ENCODE data around the gene CAMK2D. TPM values are rescaled to one million over a fixed set of nuclear protein-coding genes. Genes with fewer than 3 reads are reported as not detected.

The CAMK2D gene
- total and polyA plus RNA-seq, 2 experiments from 2014 or later, result 4.9 to 14.6 TPM

DNA sequence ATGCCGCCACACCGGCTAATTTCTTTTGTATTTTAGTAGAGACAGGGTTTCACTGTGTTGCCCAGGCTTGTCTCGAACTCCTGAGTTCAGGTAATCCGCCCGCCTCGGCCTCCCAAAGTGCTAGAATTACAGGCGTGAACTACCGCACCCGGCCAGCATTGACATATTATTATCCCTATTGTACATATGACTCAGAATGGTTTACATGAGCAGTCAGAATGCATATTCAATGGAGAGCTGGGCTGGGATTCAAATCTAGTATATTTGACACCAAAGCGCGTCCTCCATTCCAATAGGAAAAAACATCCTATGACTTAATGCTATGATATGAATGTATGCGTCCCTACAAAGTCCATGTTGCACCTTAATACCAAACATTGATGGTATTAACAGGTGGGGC lies 281.4 kb downstream of the CAMK2D start:
- H3K4me3 ChIP-seq, result no peak overlapping the region
- no peak overlapping the region for H2AFZ ChIP-seq
- no peak overlapping the region for H3K27ac ChIP-seq (ENCODE audit: low read depth)
- H3K4me2 ChIP-seq, result no peak overlapping the region
- H3K36me3 ChIP-seq (ENCODE audit: insufficient read depth), result 0 out of 2 replicates have a peak, but pooled peaks cover 5% of the 10 kb centered on the region
- Mint-ChIP-seq H3K36me3 (ENCODE audit: low read depth) (peaks cover 14% of the 10 kb centered on the region; the same call in 2 of the 3 replicates), H3K9me3 (peaks cover 12% of the 10 kb centered on the region), H3K27ac (no peak overlapping the region), H3K27me3 (ENCODE audit: insufficient read depth, low read depth, poor library complexity) (no peaks in the 10 kb centered on the region), H3K4me1 (peaks cover 13% of the 10 kb centered on the region; the same call in 2 of the 3 replicates), H3K4me3 (no peak overlapping the region)
- ATAC-seq, result no peak
- no peaks in the 10 kb centered on the region for H3K79me2 ChIP-seq (replicated peaks; ENCODE audit: insufficient read depth)
- DNase-seq (ENCODE audit: low spot score), result no peak
- no peaks in the 10 kb centered on the region for H3K9me2 ChIP-seq (ENCODE audit: insufficient read depth)
- peaks cover 5% of the 10 kb centered on the region; the same call in 1 of the 2 replicates for H3K4me1 ChIP-seq (ENCODE audit: insufficient read depth)
- H3K27me3 ChIP-seq (ENCODE audit: insufficient read depth), result no peaks in the 10 kb centered on the region
- H4K20me1 ChIP-seq (replicated peaks; ENCODE audit: insufficient read depth), result no peaks in the 10 kb centered on the region
- H3F3A ChIP-seq (replicated peaks; ENCODE audit: low read depth), result no peaks in the 10 kb centered on the region
- TF ChIP-seq, protein P1, sequence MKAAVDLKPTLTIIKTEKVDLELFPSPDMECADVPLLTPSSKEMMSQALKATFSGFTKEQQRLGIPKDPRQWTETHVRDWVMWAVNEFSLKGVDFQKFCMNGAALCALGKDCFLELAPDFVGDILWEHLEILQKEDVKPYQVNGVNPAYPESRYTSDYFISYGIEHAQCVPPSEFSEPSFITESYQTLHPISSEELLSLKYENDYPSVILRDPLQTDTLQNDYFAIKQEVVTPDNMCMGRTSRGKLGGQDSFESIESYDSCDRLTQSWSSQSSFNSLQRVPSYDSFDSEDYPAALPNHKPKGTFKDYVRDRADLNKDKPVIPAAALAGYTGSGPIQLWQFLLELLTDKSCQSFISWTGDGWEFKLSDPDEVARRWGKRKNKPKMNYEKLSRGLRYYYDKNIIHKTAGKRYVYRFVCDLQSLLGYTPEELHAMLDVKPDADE (IDR thresholded peaks at IDR 0.05), result no peak
- TF ChIP-seq ZNF331 (CRISPR knock-in tag; IDR thresholded peaks at IDR 0.05; ENCODE audit: low read depth) (no peak), ZNF114 (CRISPR knock-in tag; IDR thresholded peaks at IDR 0.05) (no peak), NANOG (IDR thresholded peaks at IDR 0.05; ENCODE audit: borderline replicate concordance) (no peak), EZH2phosphoT487 (IDR thresholded peaks at IDR 0.05; ENCODE audit: unreplicated experiment) (no peak)
- TF ChIP-seq, protein P2, sequence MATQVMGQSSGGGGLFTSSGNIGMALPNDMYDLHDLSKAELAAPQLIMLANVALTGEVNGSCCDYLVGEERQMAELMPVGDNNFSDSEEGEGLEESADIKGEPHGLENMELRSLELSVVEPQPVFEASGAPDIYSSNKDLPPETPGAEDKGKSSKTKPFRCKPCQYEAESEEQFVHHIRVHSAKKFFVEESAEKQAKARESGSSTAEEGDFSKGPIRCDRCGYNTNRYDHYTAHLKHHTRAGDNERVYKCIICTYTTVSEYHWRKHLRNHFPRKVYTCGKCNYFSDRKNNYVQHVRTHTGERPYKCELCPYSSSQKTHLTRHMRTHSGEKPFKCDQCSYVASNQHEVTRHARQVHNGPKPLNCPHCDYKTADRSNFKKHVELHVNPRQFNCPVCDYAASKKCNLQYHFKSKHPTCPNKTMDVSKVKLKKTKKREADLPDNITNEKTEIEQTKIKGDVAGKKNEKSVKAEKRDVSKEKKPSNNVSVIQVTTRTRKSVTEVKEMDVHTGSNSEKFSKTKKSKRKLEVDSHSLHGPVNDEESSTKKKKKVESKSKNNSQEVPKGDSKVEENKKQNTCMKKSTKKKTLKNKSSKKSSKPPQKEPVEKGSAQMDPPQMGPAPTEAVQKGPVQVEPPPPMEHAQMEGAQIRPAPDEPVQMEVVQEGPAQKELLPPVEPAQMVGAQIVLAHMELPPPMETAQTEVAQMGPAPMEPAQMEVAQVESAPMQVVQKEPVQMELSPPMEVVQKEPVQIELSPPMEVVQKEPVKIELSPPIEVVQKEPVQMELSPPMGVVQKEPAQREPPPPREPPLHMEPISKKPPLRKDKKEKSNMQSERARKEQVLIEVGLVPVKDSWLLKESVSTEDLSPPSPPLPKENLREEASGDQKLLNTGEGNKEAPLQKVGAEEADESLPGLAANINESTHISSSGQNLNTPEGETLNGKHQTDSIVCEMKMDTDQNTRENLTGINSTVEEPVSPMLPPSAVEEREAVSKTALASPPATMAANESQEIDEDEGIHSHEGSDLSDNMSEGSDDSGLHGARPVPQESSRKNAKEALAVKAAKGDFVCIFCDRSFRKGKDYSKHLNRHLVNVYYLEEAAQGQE (IDR thresholded peaks at IDR 0.05; ENCODE audit: unreplicated experiment), result no peak
- TF ChIP-seq, protein P3, sequence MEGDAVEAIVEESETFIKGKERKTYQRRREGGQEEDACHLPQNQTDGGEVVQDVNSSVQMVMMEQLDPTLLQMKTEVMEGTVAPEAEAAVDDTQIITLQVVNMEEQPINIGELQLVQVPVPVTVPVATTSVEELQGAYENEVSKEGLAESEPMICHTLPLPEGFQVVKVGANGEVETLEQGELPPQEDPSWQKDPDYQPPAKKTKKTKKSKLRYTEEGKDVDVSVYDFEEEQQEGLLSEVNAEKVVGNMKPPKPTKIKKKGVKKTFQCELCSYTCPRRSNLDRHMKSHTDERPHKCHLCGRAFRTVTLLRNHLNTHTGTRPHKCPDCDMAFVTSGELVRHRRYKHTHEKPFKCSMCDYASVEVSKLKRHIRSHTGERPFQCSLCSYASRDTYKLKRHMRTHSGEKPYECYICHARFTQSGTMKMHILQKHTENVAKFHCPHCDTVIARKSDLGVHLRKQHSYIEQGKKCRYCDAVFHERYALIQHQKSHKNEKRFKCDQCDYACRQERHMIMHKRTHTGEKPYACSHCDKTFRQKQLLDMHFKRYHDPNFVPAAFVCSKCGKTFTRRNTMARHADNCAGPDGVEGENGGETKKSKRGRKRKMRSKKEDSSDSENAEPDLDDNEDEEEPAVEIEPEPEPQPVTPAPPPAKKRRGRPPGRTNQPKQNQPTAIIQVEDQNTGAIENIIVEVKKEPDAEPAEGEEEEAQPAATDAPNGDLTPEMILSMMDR (conservative IDR thresholded peaks at IDR 0.05; ENCODE audit: low read depth in 2 of 2), result no peak

DNA sequence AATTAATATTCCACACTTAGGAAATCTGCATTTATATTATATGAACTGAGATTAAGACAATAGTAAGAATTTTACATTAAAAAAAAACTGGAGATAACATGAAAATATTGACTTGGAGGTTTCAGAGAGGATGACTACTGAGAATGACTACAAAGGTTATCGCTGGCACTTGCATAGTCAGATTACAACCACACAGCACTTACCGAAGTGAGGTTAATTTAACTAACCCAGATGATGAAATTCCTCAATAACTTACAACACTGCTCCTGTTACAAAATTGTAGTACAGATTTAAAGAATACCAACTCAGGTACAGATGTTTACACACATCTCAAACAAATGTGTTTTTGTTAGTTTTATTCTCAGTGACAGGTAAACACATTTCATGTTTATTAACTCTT lies 283.5 kb downstream of the CAMK2D start:
- no peaks in the 10 kb centered on the region for H4K20me1 ChIP-seq (replicated peaks; ENCODE audit: insufficient read depth)
- H3K79me2 ChIP-seq (replicated peaks; ENCODE audit: insufficient read depth), result no peaks in the 10 kb centered on the region
- peaks cover 13% of the 10 kb centered on the region; the same call in 2 of the 3 replicates for H3K4me1 Mint-ChIP-seq
- H3K9me2 ChIP-seq (ENCODE audit: insufficient read depth), result no peaks in the 10 kb centered on the region
- peaks cover 5% of the 10 kb centered on the region; the same call in 1 of the 2 replicates for H3K4me1 ChIP-seq (ENCODE audit: insufficient read depth)
- H3F3A ChIP-seq (replicated peaks; ENCODE audit: low read depth), result no peaks in the 10 kb centered on the region
- ATAC-seq (no peak), DNase-seq (ENCODE audit: low spot score) (no peak)
- no peak overlapping the region for H3K4me3 Mint-ChIP-seq
- H3K4me2 ChIP-seq, result no peak overlapping the region
- H3K9me3 Mint-ChIP-seq, result peaks cover 12% of the 10 kb centered on the region
- H3K36me3 ChIP-seq (ENCODE audit: insufficient read depth), result 0 out of 2 replicates have a peak, but pooled peaks cover 5% of the 10 kb centered on the region
- H3K27me3 ChIP-seq (ENCODE audit: insufficient read depth), result no peaks in the 10 kb centered on the region
- no peaks in the 10 kb centered on the region for H3K27me3 Mint-ChIP-seq (ENCODE audit: insufficient read depth, low read depth, poor library complexity)
- peak overlapping the region; percentile 92; the same call in 1 of the 2 replicates for H3K27ac Mint-ChIP-seq
- H3K4me3 ChIP-seq, result no peak overlapping the region
- H3K27ac ChIP-seq (ENCODE audit: low read depth), result no peak overlapping the region
- H2AFZ ChIP-seq, result no peak overlapping the region
- peaks cover 14% of the 10 kb centered on the region; the same call in 2 of the 3 replicates for H3K36me3 Mint-ChIP-seq (ENCODE audit: low read depth)
- no peak for TF ChIP-seq POLR2AphosphoS5 (IDR thresholded peaks at IDR 0.05; ENCODE audit: low read depth)
- TF ChIP-seq ZNF331 (CRISPR knock-in tag; IDR thresholded peaks at IDR 0.05; ENCODE audit: low read depth), result no peak
- TF ChIP-seq, protein P4, sequence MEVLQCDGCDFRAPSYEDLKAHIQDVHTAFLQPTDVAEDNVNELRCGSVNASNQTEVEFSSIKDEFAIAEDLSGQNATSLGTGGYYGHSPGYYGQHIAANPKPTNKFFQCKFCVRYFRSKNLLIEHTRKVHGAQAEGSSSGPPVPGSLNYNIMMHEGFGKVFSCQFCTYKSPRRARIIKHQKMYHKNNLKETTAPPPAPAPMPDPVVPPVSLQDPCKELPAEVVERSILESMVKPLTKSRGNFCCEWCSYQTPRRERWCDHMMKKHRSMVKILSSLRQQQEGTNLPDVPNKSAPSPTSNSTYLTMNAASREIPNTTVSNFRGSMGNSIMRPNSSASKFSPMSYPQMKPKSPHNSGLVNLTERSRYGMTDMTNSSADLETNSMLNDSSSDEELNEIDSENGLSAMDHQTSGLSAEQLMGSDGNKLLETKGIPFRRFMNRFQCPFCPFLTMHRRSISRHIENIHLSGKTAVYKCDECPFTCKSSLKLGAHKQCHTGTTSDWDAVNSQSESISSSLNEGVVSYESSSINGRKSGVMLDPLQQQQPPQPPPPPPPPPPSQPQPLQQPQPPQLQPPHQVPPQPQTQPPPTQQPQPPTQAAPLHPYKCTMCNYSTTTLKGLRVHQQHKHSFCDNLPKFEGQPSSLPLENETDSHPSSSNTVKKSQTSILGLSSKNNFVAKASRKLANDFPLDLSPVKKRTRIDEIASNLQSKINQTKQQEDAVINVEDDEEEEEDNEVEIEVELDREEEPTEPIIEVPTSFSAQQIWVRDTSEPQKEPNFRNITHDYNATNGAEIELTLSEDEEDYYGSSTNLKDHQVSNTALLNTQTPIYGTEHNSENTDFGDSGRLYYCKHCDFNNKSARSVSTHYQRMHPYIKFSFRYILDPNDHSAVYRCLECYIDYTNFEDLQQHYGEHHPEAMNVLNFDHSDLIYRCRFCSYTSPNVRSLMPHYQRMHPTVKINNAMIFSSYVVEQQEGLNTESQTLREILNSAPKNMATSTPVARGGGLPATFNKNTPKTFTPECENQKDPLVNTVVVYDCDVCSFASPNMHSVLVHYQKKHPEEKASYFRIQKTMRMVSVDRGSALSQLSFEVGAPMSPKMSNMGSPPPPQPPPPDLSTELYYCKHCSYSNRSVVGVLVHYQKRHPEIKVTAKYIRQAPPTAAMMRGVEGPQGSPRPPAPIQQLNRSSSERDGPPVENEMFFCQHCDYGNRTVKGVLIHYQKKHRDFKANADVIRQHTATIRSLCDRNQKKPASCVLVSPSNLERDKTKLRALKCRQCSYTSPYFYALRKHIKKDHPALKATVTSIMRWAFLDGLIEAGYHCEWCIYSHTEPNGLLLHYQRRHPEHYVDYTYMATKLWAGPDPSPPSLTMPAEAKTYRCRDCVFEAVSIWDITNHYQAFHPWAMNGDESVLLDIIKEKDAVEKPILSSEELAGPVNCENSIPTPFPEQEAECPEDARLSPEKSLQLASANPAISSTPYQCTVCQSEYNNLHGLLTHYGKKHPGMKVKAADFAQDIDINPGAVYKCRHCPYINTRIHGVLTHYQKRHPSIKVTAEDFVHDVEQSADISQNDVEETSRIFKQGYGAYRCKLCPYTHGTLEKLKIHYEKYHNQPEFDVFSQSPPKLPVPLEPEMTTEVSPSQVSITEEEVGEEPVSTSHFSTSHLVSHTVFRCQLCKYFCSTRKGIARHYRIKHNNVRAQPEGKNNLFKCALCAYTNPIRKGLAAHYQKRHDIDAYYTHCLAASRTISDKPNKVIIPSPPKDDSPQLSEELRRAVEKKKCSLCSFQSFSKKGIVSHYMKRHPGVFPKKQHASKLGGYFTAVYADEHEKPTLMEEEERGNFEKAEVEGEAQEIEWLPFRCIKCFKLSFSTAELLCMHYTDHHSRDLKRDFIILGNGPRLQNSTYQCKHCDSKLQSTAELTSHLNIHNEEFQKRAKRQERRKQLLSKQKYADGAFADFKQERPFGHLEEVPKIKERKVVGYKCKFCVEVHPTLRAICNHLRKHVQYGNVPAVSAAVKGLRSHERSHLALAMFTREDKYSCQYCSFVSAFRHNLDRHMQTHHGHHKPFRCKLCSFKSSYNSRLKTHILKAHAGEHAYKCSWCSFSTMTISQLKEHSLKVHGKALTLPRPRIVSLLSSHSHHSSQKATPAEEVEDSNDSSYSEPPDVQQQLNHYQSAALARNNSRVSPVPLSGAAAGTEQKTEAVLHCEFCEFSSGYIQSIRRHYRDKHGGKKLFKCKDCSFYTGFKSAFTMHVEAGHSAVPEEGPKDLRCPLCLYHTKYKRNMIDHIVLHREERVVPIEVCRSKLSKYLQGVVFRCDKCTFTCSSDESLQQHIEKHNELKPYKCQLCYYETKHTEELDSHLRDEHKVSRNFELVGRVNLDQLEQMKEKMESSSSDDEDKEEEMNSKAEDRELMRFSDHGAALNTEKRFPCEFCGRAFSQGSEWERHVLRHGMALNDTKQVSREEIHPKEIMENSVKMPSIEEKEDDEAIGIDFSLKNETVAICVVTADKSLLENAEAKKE (CRISPR knock-in tag; IDR thresholded peaks at IDR 0.05), result no peak
